HG03342 (cell line): ENCODE measurements around the gene EGFR.
"Not testable (repeated sequence)": the region's sequence is repeated elsewhere in the genome, so short reads cannot be mapped to it uniquely, and the experiment has no call there.

Source experiments
- ATAC-seq: cut with Tn5 transposase; IDR thresholded peaks from one replicate; pipeline ENCODE4 v1.9.1; 2021; ENCODE audit warnings: mild to moderate bottlenecking, moderate library complexity; ENCODE audit not compliant: unreplicated experiment

The EGFR gene

GRCh38 chr7:55034776-55035175, 16.0 kb downstream of the EGFR start:
- ATAC-seq, result no peak

GRCh38 chr7:55035410-55035809, 16.6 kb downstream of the EGFR start:
- ATAC-seq, result not testable (repeated sequence)

GRCh38 chr7:55036950-55037736, 18.3 kb downstream of the EGFR start:
- ATAC-seq, result no peak

- no peak for ATAC-seq
Observed at GRCh38 chr7:55043691-55044370, 25.0 kb downstream of the EGFR start.

GRCh38 chr7:55044371-55044717, 25.5 kb downstream of the EGFR start:
- ATAC-seq, result no peak

- ATAC-seq, result no peak
Observed at GRCh38 chr7:55044791-55045190, 26.0 kb downstream of the EGFR start.

- ATAC-seq, result no peak
Observed at GRCh38 chr7:55046582-55047342, 27.9 kb downstream of the EGFR start.

GRCh38 chr7:55048221-55048859, 29.5 kb downstream of the EGFR start:
- no peak for ATAC-seq

- no peak for ATAC-seq
Observed at GRCh38 chr7:55050281-55050680, 31.5 kb downstream of the EGFR start.

- ATAC-seq, result no peak
Observed at GRCh38 chr7:55052081-55052480, 33.3 kb downstream of the EGFR start.

GRCh38 chr7:55052741-55053427, 34.1 kb downstream of the EGFR start:
- no peak for ATAC-seq

- no peak for ATAC-seq
Observed at GRCh38 chr7:55053651-55054571, 35.1 kb downstream of the EGFR start.

- no peak for ATAC-seq
Observed at GRCh38 chr7:55054758-55055157, 35.9 kb downstream of the EGFR start.

GRCh38 chr7:55055479-55055878, 36.7 kb downstream of the EGFR start:
- no peak for ATAC-seq

- ATAC-seq, result no peak
Observed at GRCh38 chr7:55056068-55056467, 37.3 kb downstream of the EGFR start.

- no peak for ATAC-seq
Observed at GRCh38 chr7:55056577-55057480, 38.0 kb downstream of the EGFR start.

- no peak for ATAC-seq
Observed at GRCh38 chr7:55058314-55058713, 39.5 kb downstream of the EGFR start.

GRCh38 chr7:55059021-55059420, 40.2 kb downstream of the EGFR start:
- no peak for ATAC-seq

- ATAC-seq, result no peak
Observed at GRCh38 chr7:55060085-55060484, 41.3 kb downstream of the EGFR start.
